Endothelial cell of umbilical vein (primary cell): Measurements from ENCODE around the gene PCDH19. TPM values are rescaled to one million over a fixed set of nuclear protein-coding genes. Genes with fewer than 3 reads are reported as not detected.

Source experiments
- BruUV-seq: library from RNA; stranded (reverse); fragments of 400-500 nt; replicated peaks from 2 replicates; lab custom pipeline; 2021; lab: Mats Ljungman, UMichigan
- CTCF ChIA-PET: fragments of 300-600, 350-600 bp; sonication (Branson Sonifier 250); formaldehyde crosslinking; loops from one replicate; lab custom pipeline; 2021; ENCODE audit warnings: antibody characterized with exemption, inconsistent platforms; lab: Charles Lee
- POLR2A ChIA-PET: fragments of 300-600, 350-600 bp; sonication (Branson Sonifier 250); formaldehyde crosslinking; loops from one replicate; lab custom pipeline; 2021; ENCODE audit warnings: antibody characterized with exemption, inconsistent platforms; lab: Charles Lee
- DNase-seq: peaks from one replicate; pipeline ENCODE4 v3.0.0-alpha.2; 2011; ENCODE audit warnings: low read depth, low spot score
- FAIRE-seq: peaks from 2 replicates; lab custom pipeline; 2011; peaks lifted over from hg19 to GRCh38; lab: Jason Lieb, UNC
- H2AFZ ChIP-seq: 2 replicates; pipeline ENCODE4 v1.6.0; 2012; ENCODE audit warnings: low read depth, low read length, control low read depth, inconsistent platforms
- H3K27ac ChIP-seq: 2 replicates; pipeline ENCODE4 v1.5.1; 2011; ENCODE audit warnings: low read depth, mild to moderate bottlenecking, control low read depth, low read length, moderate library complexity; ENCODE audit not compliant: insufficient read depth
- H3K27me3 ChIP-seq, 2 experiments: 2 replicates each; pipeline versions ENCODE4 v1.6.0 to v1.6.1; 2011; ENCODE audit warnings: low read length in 2 of 2, mixed read lengths in 1 of 2; ENCODE audit not compliant: control insufficient read depth in 2 of 2, insufficient read depth in 2 of 2
- H3K36me3 ChIP-seq, 2 experiments: 2 replicates in 1 of 2; 3 replicates in 1 of 2; pipeline ENCODE4 v1.5.1; 2011; ENCODE audit warnings: low read length in 2 of 2, mild to moderate bottlenecking in 1 of 2, moderate library complexity in 1 of 2; ENCODE audit not compliant: control insufficient read depth in 2 of 2, insufficient read depth in 2 of 2; ENCODE audit errors: extremely low read depth in 1 of 2
- H3K4me1 ChIP-seq: 3 replicates; pipeline ENCODE4 v1.5.1; 2011; ENCODE audit warnings: mild to moderate bottlenecking, low read length; ENCODE audit not compliant: control insufficient read depth, insufficient read depth; ENCODE audit errors: extremely low read depth
- H3K4me2 ChIP-seq: 2 replicates; pipeline ENCODE4 v1.6.1; 2011; ENCODE audit warnings: low read length, control low read depth, mixed read lengths; ENCODE audit not compliant: insufficient read depth
- H3K4me3 ChIP-seq, 3 experiments: fragments of 200-600 bp in 1 of 3; sonication (generic), shearing (Covaris generic) in 1 of 3; replicated peaks in 1 of 3; 2 replicates each; pipeline ENCODE4 v1.5.1; 2011 to 2016; ENCODE audit warnings: control low read depth in 3 of 3, low read length in 3 of 3, mild to moderate bottlenecking in 2 of 3, inconsistent platforms in 1 of 3, low read depth in 1 of 3, moderate library complexity in 1 of 3; ENCODE audit not compliant: insufficient read depth in 1 of 3
- H3K79me2 ChIP-seq: 2 replicates; pipeline ENCODE4 v1.6.0; 2012; ENCODE audit warnings: low read length, inconsistent platforms; ENCODE audit not compliant: control insufficient read depth, insufficient read depth
- H3K9ac ChIP-seq: replicated peaks from 2 replicates; pipeline ENCODE3; 2011; ENCODE audit warnings: low read length, control low read depth; ENCODE audit not compliant: insufficient read depth; ENCODE audit errors: extremely low read depth
- H3K9me1 ChIP-seq: replicated peaks from 3 replicates; pipeline ENCODE4 v1.6.0; 2011; ENCODE audit warnings: mild to moderate bottlenecking, low read length; ENCODE audit not compliant: control insufficient read depth, insufficient read depth; ENCODE audit errors: extremely low read depth
- H3K9me3 ChIP-seq: replicated peaks from 2 replicates; pipeline ENCODE4 v1.5.1; 2012; ENCODE audit warnings: low read length, inconsistent platforms; ENCODE audit not compliant: control insufficient read depth, insufficient read depth
- H4K20me1 ChIP-seq: replicated peaks from 2 replicates; pipeline ENCODE3; 2011; ENCODE audit warnings: mild to moderate bottlenecking, low read length; ENCODE audit not compliant: control insufficient read depth, insufficient read depth; ENCODE audit errors: extremely low read depth
- CTCF ChIP-seq, 2 donors: IDR thresholded peaks; 1 replicate in 1 of 2; 2 replicates in 1 of 2; pipeline ENCODE4 v1.5.1; 2011; ENCODE audit warnings: low read length in 2 of 2, mild to moderate bottlenecking in 2 of 2, moderate library complexity in 2 of 2, control low read depth in 1 of 2, inconsistent platforms in 1 of 2, low read depth in 1 of 2; ENCODE audit not compliant: insufficient read depth in 1 of 2; ENCODE audit errors: extremely low read depth in 1 of 2
- EZH2 ChIP-seq: IDR thresholded peaks from 2 replicates; pipeline ENCODE4 v1.6.1; 2012; ENCODE audit warnings: borderline replicate concordance, low read depth, mild to moderate bottlenecking, moderate library complexity, low read length, inconsistent platforms; ENCODE audit not compliant: severe bottlenecking
- FOS ChIP-seq: IDR thresholded peaks from 2 replicates; pipeline ENCODE4 v1.6.1; 2011; ENCODE audit warnings: mild to moderate bottlenecking, low read length, moderate library complexity, borderline replicate concordance; ENCODE audit not compliant: insufficient read depth
- GATA2 ChIP-seq: IDR thresholded peaks from 2 replicates; pipeline ENCODE4 v1.7.0; 2011; ENCODE audit warnings: low read depth, mild to moderate bottlenecking, moderate library complexity, mixed read lengths, low read length; ENCODE audit not compliant: insufficient read length, insufficient read depth
- JUN ChIP-seq: IDR thresholded peaks from 2 replicates; pipeline ENCODE4 v1.6.1; 2011; ENCODE audit warnings: borderline replicate concordance, low read depth; ENCODE audit not compliant: insufficient read length, insufficient read depth
- MAX ChIP-seq: IDR thresholded peaks from 2 replicates; pipeline ENCODE4 v1.6.1; 2011; ENCODE audit not compliant: insufficient read depth, insufficient read length
- MYC ChIP-seq: IDR thresholded peaks from one replicate; pipeline ENCODE4 v1.6.1; 2011; ENCODE audit warnings: mild to moderate bottlenecking, low read depth, low read length
- POLR2A ChIP-seq: IDR thresholded peaks from 2 replicates; pipeline ENCODE4 v1.6.1; 2012; ENCODE audit warnings: low read depth, mild to moderate bottlenecking, control low read depth, low read length
- POLR2AphosphoS5 ChIP-seq: IDR thresholded peaks from 2 replicates; pipeline ENCODE4 v1.6.1; 2012; ENCODE audit warnings: low read depth, mild to moderate bottlenecking, control low read depth, low read length, moderate library complexity; ENCODE audit not compliant: insufficient read depth
- dilution Hi-C: fragments of 300-500 bp; cut with MboI; formaldehyde crosslinking; loops from one replicate; pipeline ENCODE4 v1.15.0; 2019; ENCODE audit warnings: low sequenced_read_pairs; ENCODE audit not compliant: extremely low pct_ligation_motif_present
- intact Hi-C: fragments of 100-400 bp; cut with micrococcal nuclease; formaldehyde crosslinking; loops from one replicate; pipeline ENCODE4 v1.10.0; 2022
- polyA plus RNA-seq, 4 experiments: library from polyadenylated mRNA; depleted of rRNA in 3 of 4; stranded (reverse) in 3 of 4; unstranded in 1 of 4; fragments of >200 nt; gene quantifications; 2 replicates each; pipeline versions ENCODE4 v1.2.1 to v1.2.3, GENCODE V29; 2011 to 2012; ENCODE audit warnings: missing spikeins in 1 of 4
- total RNA-seq: library from RNA; stranded (reverse); gene quantifications from 2 replicates; pipeline ENCODE4 v1.2.3, GENCODE V29; 2021

The PCDH19 gene
- total and polyA plus RNA-seq, 2 donors (not counting 3 experiments of a cell fraction or from before 2014, with no cell fraction given): 1.2 to 4.3 TPM

GRCh38 chrX:100411802-100412715 lies 2.0 kb upstream of the PCDH19 start:
- Histone ChIP-seq H3K9me1 (no peaks in the 10 kb centered on the region), H3K9me3 (no peaks in the 10 kb centered on the region), H4K20me1 (no peaks in the 10 kb centered on the region), H3K4me2 (no peak overlapping the region), H3K4me3 (no peak overlapping the region), H3K4me1 (peaks cover 7% of the 10 kb centered on the region), H3K79me2 (no peaks in the 10 kb centered on the region), H3K27me3 (peaks cover 28 to 46% of the 10 kb centered on the region in 2 experiments), H3K27ac (no peak overlapping the region), H2AFZ (no peak overlapping the region), H3K36me3 (no peaks in the 10 kb centered on the region), H3K9ac (no peak overlapping the region)
- ChIA-PET POLR2A (no interaction called here), CTCF (interaction anchor here (1.1 to 1.6 kb wide), 4 partner anchors 34 to 616 kb away, joined by 3 to 12 read pairs (median 6); no protein-coding TSS in a partner anchor)
- BruUV-seq: no TSS peak
- no peak for TF ChIP-seq FOS
- TF ChIP-seq MYC: no peak
- TF ChIP-seq CTCF (IDR thresholded peaks at IDR 0.05; ENCODE audit: extremely low read depth in 1 of 2, insufficient read depth in 1 of 2, low read depth in 1 of 2, low read length in 2 of 2): no peak
- no peak for TF ChIP-seq MAX
- no peak for TF ChIP-seq POLR2A
- TF ChIP-seq POLR2AphosphoS5: no peak
- TF ChIP-seq JUN: no peak
- no peak for TF ChIP-seq EZH2
- TF ChIP-seq GATA2: no peak
- FAIRE-seq (no peak), DNase-seq (no peak)
- dilution Hi-C loops: no loop called here
- intact Hi-C loops: loop anchor here (5.0 kb wide), 1 partner anchor 45 kb away; no protein-coding TSS in a partner anchor
